Ishikawa (cell line): Measurements from ENCODE around the gene DTD2.

ENCODE experiments used
- CEBPB ChIP-seq: IDR thresholded peaks from 2 replicates; pipeline ENCODE4 v1.6.1; 2012
- CREB1 ChIP-seq: IDR thresholded peaks from 2 replicates; pipeline ENCODE4 v1.6.1; 2012; ENCODE audit warnings: low read depth
- EGR1 ChIP-seq: IDR thresholded peaks from 2 replicates; pipeline ENCODE4 v1.6.1; 2012
- EP300 ChIP-seq: IDR thresholded peaks from 2 replicates; pipeline ENCODE4 v1.6.1; 2012; ENCODE audit warnings: borderline replicate concordance
- FOXM1 ChIP-seq: IDR thresholded peaks from 2 replicates; pipeline ENCODE4 v1.6.1; 2012; ENCODE audit warnings: low read depth, borderline replicate concordance
- NFIC ChIP-seq: IDR thresholded peaks from 2 replicates; pipeline ENCODE4 v1.6.1; 2012
- RAD21 ChIP-seq: IDR thresholded peaks from 2 replicates; pipeline ENCODE4 v1.6.1; 2012; ENCODE audit warnings: low read depth
- TAF1 ChIP-seq: IDR thresholded peaks from 2 replicates; pipeline ENCODE4 v1.6.1; 2012; ENCODE audit warnings: low read depth, mild to moderate bottlenecking
- TEAD4 ChIP-seq: IDR thresholded peaks from 2 replicates; pipeline ENCODE4 v1.6.1; 2012
- USF1 ChIP-seq: IDR thresholded peaks from 2 replicates; pipeline ENCODE4 v1.6.1; 2012
- YY1 ChIP-seq: IDR thresholded peaks from 2 replicates; pipeline ENCODE4 v1.6.1; 2012; ENCODE audit warnings: low read depth
- ZBTB7A ChIP-seq: IDR thresholded peaks from 2 replicates; pipeline ENCODE4 v1.6.1; 2012; ENCODE audit warnings: low read depth
- TF ChIP-seq, protein P1 (sequence below): IDR thresholded peaks from 2 replicates; pipeline ENCODE4 v1.6.1; 2012
- TF ChIP-seq, protein P2 (sequence below): IDR thresholded peaks from 2 replicates; pipeline ENCODE4 v1.6.1; 2012; ENCODE audit warnings: low read depth, mild to moderate bottlenecking

DNA sequence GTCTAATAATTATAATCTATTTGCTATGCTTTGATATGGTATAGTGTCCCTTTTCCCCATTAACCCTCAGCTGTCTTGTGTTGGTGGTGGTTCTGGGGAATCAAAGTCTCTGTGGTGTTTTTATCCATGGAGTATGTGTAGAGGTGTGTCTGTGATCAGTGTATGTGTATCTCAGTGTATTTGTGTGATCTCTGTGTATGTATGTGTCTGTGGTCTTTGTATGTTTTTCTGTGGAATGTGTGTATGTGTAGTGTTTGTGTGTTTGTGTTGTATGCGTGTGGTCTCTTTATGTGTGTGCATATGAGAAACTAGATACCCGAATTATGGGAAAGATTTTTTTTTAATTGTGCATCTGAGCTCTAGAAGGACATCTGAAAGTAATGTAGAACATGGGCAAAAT, 29.5 kb upstream of the DTD2 start:
- TF ChIP-seq RAD21 = no peak
- TF ChIP-seq FOXM1 = no peak
- TF ChIP-seq, protein P1, sequence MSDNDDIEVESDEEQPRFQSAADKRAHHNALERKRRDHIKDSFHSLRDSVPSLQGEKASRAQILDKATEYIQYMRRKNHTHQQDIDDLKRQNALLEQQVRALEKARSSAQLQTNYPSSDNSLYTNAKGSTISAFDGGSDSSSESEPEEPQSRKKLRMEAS = no peak
- no peak for TF ChIP-seq TAF1
- TF ChIP-seq EP300 = no peak
- TF ChIP-seq, protein P2, sequence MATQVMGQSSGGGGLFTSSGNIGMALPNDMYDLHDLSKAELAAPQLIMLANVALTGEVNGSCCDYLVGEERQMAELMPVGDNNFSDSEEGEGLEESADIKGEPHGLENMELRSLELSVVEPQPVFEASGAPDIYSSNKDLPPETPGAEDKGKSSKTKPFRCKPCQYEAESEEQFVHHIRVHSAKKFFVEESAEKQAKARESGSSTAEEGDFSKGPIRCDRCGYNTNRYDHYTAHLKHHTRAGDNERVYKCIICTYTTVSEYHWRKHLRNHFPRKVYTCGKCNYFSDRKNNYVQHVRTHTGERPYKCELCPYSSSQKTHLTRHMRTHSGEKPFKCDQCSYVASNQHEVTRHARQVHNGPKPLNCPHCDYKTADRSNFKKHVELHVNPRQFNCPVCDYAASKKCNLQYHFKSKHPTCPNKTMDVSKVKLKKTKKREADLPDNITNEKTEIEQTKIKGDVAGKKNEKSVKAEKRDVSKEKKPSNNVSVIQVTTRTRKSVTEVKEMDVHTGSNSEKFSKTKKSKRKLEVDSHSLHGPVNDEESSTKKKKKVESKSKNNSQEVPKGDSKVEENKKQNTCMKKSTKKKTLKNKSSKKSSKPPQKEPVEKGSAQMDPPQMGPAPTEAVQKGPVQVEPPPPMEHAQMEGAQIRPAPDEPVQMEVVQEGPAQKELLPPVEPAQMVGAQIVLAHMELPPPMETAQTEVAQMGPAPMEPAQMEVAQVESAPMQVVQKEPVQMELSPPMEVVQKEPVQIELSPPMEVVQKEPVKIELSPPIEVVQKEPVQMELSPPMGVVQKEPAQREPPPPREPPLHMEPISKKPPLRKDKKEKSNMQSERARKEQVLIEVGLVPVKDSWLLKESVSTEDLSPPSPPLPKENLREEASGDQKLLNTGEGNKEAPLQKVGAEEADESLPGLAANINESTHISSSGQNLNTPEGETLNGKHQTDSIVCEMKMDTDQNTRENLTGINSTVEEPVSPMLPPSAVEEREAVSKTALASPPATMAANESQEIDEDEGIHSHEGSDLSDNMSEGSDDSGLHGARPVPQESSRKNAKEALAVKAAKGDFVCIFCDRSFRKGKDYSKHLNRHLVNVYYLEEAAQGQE = no peak
- TF ChIP-seq ZBTB7A = no peak
- TF ChIP-seq EGR1 = no peak
- TF ChIP-seq USF1 = no peak
- no peak for TF ChIP-seq YY1
- TF ChIP-seq TEAD4 = no peak
- no peak for TF ChIP-seq CREB1
- TF ChIP-seq CEBPB = no peak
- TF ChIP-seq NFIC = no peak
